ENCODE measurements around the gene ARHGAP26. TPM values are rescaled to one million over a fixed set of nuclear protein-coding genes. Genes with fewer than 3 reads are reported as not detected.

Gene ARHGAP26
- total RNA-seq, 2 donors from 2014 or later, result 27.5 to 80.7 TPM

DNA sequence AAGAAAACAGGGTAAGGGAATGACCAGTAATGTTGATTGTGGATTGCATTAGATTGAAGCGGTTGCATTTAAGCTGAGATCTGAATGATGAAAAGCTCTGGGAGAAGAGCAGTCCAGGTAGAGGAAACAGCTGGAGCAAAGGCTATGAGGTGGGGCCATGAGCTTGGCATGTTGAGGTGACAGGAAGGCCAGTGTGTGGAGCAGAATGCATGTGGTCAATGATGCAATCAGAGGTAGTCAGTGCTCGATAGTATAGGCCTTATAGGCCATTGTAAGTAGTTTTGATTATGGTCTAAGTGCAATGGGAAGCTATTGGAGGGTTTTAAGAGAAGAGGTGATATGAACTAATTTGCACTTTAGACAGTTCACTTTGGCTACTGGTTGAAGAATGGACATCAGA lies 270.4 kb downstream of the ARHGAP26 start:
- H3K27me3 ChIP-seq (replicated peaks; ENCODE audit: insufficient read depth), result no peaks in the 10 kb centered on the region
- no peak overlapping the region for H3K27ac ChIP-seq
- no peaks in the 10 kb centered on the region for H3K9me3 ChIP-seq
- peaks cover 0 to 7% of the 10 kb centered on the region in 2 donors for H3K4me1 ChIP-seq (ENCODE audit: control insufficient read depth in 1 of 2, low read depth in 2 of 2)
- ATAC-seq (ENCODE audit: insufficient number of reproducible peaks, low FRiP score, low read depth) (no peak), DNase-seq (ENCODE audit: low spot score) (no peak)
- H3K4me3 ChIP-seq, result no peak overlapping the region
- TF ChIP-seq, protein P1, sequence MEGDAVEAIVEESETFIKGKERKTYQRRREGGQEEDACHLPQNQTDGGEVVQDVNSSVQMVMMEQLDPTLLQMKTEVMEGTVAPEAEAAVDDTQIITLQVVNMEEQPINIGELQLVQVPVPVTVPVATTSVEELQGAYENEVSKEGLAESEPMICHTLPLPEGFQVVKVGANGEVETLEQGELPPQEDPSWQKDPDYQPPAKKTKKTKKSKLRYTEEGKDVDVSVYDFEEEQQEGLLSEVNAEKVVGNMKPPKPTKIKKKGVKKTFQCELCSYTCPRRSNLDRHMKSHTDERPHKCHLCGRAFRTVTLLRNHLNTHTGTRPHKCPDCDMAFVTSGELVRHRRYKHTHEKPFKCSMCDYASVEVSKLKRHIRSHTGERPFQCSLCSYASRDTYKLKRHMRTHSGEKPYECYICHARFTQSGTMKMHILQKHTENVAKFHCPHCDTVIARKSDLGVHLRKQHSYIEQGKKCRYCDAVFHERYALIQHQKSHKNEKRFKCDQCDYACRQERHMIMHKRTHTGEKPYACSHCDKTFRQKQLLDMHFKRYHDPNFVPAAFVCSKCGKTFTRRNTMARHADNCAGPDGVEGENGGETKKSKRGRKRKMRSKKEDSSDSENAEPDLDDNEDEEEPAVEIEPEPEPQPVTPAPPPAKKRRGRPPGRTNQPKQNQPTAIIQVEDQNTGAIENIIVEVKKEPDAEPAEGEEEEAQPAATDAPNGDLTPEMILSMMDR (IDR thresholded peaks at IDR 0.05), result no peak
- H3K36me3 ChIP-seq, result no peaks in the 10 kb centered on the region

- TF ChIP-seq, protein P1 (IDR thresholded peaks at IDR 0.05), result no peak
- no peak for DNase-seq (ENCODE audit: low spot score)
- no peaks in the 10 kb centered on the region for H3K9me3 ChIP-seq
- no peak for ATAC-seq (ENCODE audit: insufficient number of reproducible peaks, low FRiP score, low read depth)
- no peak overlapping the region for H3K27ac ChIP-seq
- H3K27me3 ChIP-seq (replicated peaks; ENCODE audit: insufficient read depth), result no peaks in the 10 kb centered on the region
- H3K4me1 ChIP-seq (ENCODE audit: control insufficient read depth in 1 of 2, low read depth in 2 of 2), result peaks cover 0 to 7% of the 10 kb centered on the region in 2 donors
- H3K36me3 ChIP-seq, result no peaks in the 10 kb centered on the region
- H3K4me3 ChIP-seq, result no peak overlapping the region
These were observed 271.3 kb downstream of the ARHGAP26 start for GRCh38 chr5:143041461-143041860.

DNA sequence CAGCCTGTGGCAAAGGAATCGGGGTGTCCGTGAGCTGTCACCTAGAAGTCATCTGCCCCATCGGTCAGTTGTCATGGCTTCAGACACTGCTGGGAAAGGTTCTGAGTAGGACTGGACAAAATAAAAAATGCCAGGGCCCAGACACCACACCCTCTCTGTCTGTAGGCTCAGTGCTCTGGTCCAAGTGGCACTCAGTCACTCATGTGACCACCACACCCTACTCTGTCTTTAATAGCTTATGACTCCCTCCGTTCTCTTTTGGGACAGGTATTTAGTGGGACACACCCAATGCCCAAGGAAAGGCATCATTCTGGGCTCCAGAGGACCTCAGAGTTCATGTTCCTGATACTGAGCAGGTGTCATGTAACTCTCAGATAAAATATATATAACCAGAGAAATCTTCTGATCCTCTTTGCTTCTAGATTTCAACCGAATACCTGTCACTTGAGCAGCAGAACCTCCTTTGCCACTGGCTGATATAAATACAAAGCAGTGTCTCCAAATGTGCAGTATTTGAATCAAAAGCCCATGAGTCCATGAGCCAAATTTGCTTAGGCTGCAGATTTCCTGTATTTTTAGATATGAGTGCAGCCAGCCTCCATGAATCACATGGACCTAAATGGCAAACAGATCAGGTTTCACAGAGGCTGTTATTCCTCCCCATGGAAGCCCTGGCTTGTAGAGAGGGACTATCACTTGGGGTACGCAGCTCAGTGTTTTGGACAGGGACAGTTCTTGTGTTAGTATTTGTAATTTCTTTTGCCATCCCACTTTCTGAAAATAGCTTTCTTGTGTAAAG lies 272.0 kb downstream of the ARHGAP26 start:
- Histone ChIP-seq H3K4me1 (ENCODE audit: control insufficient read depth in 1 of 2, low read depth in 2 of 2) (peaks cover 0 to 7% of the 10 kb centered on the region in 2 donors), H3K27ac (no peak overlapping the region), H3K27me3 (replicated peaks; ENCODE audit: insufficient read depth) (no peaks in the 10 kb centered on the region), H3K9me3 (no peaks in the 10 kb centered on the region), H3K36me3 (no peaks in the 10 kb centered on the region), H3K4me3 (no peak overlapping the region)
- TF ChIP-seq, protein P1 (IDR thresholded peaks at IDR 0.05), result no peak
- no peak for ATAC-seq (ENCODE audit: insufficient number of reproducible peaks, low FRiP score, low read depth)
- DNase-seq (ENCODE audit: low spot score), result no peak

DNA sequence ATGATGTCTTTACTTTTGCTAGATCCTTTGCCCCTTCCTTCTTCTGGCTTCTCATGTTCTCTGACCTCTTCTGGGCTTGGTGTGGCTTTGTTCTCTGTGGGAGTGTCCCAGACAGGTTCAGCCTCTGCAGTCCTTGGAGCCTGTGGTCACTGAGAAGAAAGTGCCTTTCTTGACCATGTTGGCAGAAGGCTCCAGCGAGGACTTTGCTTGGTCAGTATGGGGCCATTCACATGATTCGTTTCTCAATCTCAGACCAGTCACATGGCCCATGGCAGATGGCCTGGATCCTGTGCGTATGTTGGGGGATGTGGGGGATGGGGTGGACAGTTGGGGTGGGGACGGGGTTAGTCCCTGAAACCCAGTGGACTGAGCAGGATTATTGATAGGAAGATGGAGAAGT lies 274.1 kb downstream of the ARHGAP26 start:
- TF ChIP-seq, protein P1 (IDR thresholded peaks at IDR 0.05), result no peak
- no peak for ATAC-seq (ENCODE audit: insufficient number of reproducible peaks, low FRiP score, low read depth)
- H3K27me3 ChIP-seq (replicated peaks; ENCODE audit: insufficient read depth), result no peaks in the 10 kb centered on the region
- no peak overlapping the region for H3K27ac ChIP-seq
- no peak for DNase-seq (ENCODE audit: low spot score)
- H3K4me1 ChIP-seq (ENCODE audit: control insufficient read depth in 1 of 2, low read depth in 2 of 2), result peaks cover 0 to 7% of the 10 kb centered on the region in 2 donors
- H3K36me3 ChIP-seq, result no peaks in the 10 kb centered on the region
- no peak overlapping the region for H3K4me3 ChIP-seq
- H3K9me3 ChIP-seq, result no peaks in the 10 kb centered on the region

GRCh38 chr5:143045062-143045461 lies 274.9 kb downstream of the ARHGAP26 start:
- no peak for DNase-seq (ENCODE audit: low spot score)
- H3K27me3 ChIP-seq (replicated peaks; ENCODE audit: insufficient read depth), result no peaks in the 10 kb centered on the region
- no peaks in the 10 kb centered on the region for H3K36me3 ChIP-seq
- H3K4me1 ChIP-seq (ENCODE audit: control insufficient read depth in 1 of 2, low read depth in 2 of 2), result peaks cover 0 to 7% of the 10 kb centered on the region in 2 donors
- no peak overlapping the region for H3K27ac ChIP-seq
- H3K9me3 ChIP-seq, result no peaks in the 10 kb centered on the region
- H3K4me3 ChIP-seq, result no peak overlapping the region
- TF ChIP-seq, protein P1 (IDR thresholded peaks at IDR 0.05), result no peak
- ATAC-seq (ENCODE audit: insufficient number of reproducible peaks, low FRiP score, low read depth), result no peak

Measured in thoracic aorta (tissue), 2 donors.